Measurements from ENCODE around the gene TPO.
A peak's percentile ranks its signal among the peaks of the same experiment; 100 is the strongest.

TPO gene

DNA sequence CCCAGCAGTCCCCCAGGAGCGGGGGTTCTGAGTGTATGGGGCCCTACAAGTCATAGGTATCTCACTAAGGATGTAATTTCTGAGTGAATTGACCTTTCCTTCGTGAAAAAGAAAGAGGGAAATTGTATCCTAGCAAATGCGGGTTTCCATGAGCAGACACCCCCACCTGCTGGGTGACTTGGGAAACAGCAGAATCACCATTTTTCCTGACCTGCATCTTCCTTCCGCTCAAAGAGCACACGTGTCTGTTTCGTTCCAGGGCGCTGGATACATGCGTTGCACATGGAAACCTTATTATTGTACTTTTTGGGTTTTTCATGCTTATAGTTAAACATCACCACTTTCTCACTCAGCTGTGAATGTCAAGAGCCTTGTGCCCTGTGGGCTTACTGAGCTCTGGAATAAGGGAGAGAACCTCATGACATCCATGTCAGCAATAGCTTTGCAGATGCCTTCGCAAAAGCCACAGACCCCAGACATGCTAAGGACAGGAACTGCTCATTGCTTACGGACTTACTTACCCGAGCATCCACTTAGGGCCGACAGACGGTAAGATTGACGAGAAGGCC, 132.8 kb downstream of the TPO start:
- TF ChIP-seq, protein P1, sequence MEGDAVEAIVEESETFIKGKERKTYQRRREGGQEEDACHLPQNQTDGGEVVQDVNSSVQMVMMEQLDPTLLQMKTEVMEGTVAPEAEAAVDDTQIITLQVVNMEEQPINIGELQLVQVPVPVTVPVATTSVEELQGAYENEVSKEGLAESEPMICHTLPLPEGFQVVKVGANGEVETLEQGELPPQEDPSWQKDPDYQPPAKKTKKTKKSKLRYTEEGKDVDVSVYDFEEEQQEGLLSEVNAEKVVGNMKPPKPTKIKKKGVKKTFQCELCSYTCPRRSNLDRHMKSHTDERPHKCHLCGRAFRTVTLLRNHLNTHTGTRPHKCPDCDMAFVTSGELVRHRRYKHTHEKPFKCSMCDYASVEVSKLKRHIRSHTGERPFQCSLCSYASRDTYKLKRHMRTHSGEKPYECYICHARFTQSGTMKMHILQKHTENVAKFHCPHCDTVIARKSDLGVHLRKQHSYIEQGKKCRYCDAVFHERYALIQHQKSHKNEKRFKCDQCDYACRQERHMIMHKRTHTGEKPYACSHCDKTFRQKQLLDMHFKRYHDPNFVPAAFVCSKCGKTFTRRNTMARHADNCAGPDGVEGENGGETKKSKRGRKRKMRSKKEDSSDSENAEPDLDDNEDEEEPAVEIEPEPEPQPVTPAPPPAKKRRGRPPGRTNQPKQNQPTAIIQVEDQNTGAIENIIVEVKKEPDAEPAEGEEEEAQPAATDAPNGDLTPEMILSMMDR (conservative IDR thresholded peaks at IDR 0.05; ENCODE audit: low read depth, low read length), result peak; percentile 89
- DNase-seq (ENCODE audit: low read depth), result no peak
- H3K4me3 ChIP-seq (ENCODE audit: low read length), result no peak overlapping the region

DNA sequence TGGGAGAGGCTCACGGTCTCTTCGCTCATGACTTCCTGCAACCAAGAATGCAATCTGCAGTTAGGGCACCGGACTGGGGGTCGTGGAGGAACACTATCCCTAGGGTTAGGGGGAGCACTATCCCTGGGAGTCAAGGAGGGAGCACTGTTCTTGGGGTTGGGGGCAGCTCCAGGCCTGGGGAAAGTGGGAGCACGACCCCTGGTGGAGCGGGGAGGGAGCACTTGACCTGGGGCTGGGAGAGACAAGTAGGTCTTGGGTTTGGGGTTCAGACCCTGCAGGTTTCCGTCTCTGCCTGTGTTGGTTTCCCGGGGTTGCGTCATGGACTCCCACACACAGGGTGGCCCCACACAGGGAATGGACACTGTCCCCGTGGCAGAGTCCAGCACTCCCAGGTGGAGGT, 133.6 kb downstream of the TPO start:
- no peak overlapping the region for H3K4me3 ChIP-seq (ENCODE audit: low read length)
- no peak for DNase-seq (ENCODE audit: low read depth)
- TF ChIP-seq, protein P1 (conservative IDR thresholded peaks at IDR 0.05; ENCODE audit: low read depth, low read length), result peak; percentile 37

DNA sequence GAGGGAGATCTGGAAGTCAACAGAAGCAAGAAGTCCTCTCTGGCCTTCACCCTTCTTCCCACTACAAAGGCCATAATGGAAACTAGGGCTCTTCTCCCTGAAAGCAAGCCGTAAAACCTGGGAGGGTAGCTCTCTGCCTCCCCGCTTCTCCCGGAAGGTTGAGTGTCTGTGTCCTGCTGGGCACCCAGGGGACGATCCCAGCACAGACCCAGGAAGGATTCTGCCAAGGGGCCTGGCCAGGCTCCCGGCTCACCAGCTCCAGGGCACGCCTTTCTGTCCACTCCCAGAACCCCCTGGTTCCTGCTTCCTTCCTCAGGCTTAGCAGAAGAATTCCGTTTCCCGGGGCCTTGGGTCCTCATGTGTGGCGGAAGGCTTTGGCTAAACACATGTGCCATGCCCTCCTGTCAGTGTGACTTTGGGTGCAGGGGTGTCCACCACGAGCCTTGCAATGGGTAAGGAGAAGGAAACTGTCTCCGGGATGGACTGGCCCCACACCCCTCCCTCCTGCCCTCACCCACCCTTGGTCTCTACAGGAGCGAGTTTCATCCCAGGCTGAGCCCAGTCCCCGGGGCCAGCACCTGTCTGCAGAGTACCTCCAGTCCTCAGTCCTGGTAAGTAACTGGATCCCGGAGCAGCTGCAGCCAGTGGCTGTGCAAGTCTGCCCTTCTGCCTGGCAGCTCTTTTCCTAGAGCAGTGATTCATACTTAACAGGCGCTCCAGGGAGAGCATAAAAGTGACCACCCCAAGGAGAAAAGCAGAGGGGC, 135.8 kb downstream of the TPO start:
- DNase-seq (ENCODE audit: low read depth), result no peak
- TF ChIP-seq, protein P1 (conservative IDR thresholded peaks at IDR 0.05; ENCODE audit: low read depth, low read length), result no peak
- H3K4me3 ChIP-seq (ENCODE audit: low read length), result no peak overlapping the region

DNA sequence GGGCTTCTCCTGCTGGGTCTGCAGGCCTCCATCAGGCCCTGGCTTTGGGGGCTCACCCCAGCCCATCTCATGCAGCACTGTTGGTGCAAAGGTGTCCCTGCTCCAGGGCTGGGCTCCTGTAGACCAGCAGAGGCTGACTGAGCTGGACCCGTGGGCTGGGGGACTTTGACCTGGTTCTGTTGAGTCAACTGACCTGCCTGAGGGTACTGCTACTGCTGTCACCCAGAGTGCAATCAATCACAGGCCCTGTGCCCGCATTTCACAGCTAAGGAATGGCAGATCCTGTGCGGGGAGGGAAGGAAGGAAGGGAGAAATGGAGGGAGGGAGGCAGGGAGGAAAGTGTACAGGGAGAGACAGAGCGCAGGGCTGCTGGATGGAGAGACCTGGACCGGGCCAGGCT, 136.8 kb downstream of the TPO start:
- TF ChIP-seq, protein P1 (conservative IDR thresholded peaks at IDR 0.05; ENCODE audit: low read depth, low read length), result no peak
- H3K4me3 ChIP-seq (ENCODE audit: low read length), result no peak overlapping the region
- DNase-seq (ENCODE audit: low read depth), result no peak

DNA sequence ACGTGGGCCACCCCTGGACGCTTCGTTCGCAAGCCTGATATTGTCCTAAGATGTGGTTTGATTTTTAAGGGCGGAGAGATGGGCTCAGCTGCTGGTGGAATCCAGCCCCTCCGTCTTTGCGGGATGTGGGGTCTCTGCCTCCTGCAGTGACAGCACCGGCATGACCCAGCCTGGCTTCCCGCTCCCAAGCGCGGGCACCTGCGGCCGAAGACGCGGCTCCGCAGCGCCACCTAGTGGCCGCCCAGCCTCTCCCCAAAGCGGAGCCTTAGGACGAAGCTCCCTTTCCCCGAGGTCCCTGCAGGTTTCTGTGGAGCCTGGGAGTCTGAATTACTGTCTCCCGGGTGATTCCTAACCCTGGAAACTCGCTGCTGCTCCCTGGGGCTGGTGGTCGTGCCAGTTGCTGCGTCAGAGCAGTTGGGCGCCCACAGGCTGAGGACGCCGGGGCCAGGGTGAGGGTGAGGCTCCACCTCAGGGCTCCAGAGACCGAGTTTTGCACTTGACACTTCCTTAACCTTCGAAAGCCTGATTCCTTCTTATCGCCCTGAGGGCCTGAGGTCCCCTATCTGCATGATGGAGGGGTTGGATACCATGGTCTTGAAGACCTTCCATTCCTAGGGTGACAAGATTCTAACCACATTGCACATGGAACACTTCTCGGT, 137.5 kb downstream of the TPO start:
- H3K4me3 ChIP-seq (ENCODE audit: low read length), result no peak overlapping the region
- no peak for DNase-seq (ENCODE audit: low read depth)
- TF ChIP-seq, protein P1 (conservative IDR thresholded peaks at IDR 0.05; ENCODE audit: low read depth, low read length), result peak; percentile 96

DNA sequence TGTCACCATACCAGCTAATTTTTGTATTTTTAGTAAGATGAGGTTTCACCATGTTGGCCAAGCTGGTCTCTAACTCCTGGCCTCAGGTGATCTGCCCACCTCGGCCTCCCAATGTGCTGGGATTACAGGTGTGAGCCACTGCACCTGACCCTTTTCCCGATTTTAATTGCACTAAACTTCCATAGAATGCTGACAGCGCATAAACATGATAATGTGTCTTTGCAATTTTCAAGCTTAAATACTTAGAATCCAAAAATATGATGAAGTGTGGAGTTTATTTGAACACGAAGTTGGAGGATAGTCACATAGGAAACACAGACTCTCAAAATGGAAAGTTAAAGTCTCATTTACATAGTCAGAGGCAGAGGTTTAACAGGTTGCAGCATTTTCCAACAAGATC, 138.6 kb downstream of the TPO start:
- TF ChIP-seq, protein P1 (conservative IDR thresholded peaks at IDR 0.05; ENCODE audit: low read depth, low read length), result no peak
- no peak for DNase-seq (ENCODE audit: low read depth)
- no peak overlapping the region for H3K4me3 ChIP-seq (ENCODE audit: low read length)
